ENCODE data around the gene VGLL4.
"Not testable (repeated sequence)": the region's sequence is repeated elsewhere in the genome, so short reads cannot be mapped to it uniquely, and the experiment has no call there.

Gene VGLL4

GRCh38 chr3:11530153-11530721 lies 113.5 kb downstream of the VGLL4 start:
- DNase-seq (ENCODE audit: low spot score) = peak; percentile 33

DNA sequence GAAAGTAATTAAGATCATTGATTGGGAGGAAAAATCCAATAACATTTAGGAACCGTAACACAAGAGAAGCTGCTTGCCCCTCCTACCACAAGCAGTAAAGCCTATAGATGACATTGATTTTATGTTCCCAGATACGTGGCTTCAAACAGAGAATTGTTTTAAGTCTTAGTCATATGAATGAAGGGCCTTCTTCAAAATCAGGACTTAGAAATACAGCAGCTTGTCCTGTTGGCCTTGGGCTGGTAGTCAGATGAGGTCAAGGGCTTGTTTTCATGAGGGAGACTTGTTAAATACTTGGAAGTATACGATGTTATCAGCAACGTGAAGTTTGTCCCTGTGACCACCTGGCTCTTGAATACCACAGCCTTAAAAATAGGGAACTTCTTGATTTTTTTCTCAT lies 114.4 kb downstream of the VGLL4 start:
- no peak for DNase-seq (ENCODE audit: low spot score)

DNA sequence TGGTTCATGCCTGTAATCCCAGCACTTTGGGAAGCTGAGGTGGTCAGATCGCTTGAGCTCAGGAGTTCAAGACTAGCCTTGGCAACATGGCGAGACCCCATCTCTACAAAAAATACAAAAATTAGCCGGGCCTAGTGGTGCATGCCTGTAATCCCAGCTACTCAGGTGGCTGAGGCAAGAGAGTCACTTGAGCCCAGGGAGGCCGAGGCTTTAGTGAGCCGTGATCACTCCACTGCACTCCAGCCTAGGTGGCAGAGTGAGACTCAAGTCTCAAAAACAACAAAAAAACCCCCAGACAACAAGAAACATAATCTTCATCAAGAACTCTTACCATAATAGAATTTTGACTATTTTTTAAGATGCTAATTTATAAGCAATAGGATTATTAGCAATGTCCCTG lies 117.6 kb downstream of the VGLL4 start:
- DNase-seq (ENCODE audit: low spot score) = not testable (repeated sequence)

DNA sequence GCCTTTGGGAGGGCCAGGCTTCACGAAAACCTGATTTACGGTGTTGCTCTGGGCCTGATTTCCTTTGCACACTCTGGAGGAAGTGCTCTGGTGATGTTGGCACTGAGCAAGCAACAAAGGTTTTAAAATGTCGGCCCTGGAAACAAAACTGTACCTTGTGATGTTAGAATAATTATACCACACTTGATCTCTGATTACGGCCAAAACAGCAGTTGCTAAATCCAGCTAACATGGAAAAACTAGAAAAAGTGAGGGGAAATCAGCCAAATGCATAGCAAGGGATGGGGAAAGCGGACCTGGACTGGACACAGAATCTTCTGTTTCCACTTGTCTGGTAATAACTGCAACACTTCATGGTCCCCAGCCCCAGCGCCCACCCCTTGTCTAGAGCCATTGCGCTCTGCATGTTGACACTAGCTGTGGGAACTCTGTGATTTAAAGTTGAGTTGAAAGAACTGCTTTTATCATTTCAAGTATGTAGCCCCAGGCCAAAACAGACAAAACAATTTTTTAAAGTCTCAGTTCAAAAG lies 120.1 kb downstream of the VGLL4 start:
- no peak for DNase-seq (ENCODE audit: low spot score)

- DNase-seq (ENCODE audit: low spot score) = no peak
Measured at GRCh38 chr3:11522953-11523571, 120.7 kb downstream of the VGLL4 start.

DNA sequence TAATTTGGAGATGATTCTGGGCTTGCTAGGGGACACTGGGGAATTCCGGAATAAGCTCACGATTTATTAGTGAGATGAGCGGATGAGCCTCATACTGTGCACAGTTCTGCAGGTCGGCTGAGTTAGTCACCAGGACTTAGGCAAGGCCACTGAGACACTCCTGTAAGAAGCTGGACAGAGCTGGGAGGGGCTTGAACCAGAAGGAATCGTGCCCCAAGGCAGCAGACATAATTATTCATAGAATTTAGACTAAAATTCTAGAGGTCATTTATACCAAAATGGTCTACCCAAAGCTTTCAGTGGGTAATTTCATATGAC lies 121.4 kb downstream of the VGLL4 start:
- DNase-seq (ENCODE audit: low spot score) = no peak

DNA sequence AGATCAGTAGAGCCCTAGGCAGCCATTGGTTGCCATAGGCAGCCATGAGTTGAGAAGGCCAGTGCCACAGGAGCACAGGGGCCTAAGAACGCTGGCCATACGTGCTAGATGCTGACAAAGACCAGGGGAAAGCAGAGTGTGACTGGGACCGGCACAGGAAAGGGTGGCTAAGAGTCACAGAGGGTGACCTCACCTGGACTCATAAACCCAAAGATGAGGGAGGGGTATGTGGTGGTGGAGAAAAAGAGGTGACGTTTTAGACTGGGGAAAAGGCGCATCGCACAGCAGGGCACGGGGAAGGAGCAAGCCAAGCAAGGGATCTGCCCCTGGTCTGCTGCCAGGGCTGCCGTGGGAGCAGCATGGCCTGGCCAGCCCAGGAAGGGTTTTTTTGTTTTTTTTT lies 122.5 kb downstream of the VGLL4 start:
- no peak for DNase-seq (ENCODE audit: low spot score)

- no peak for DNase-seq (ENCODE audit: low spot score)
Measured at GRCh38 chr3:11517601-11518000, 126.1 kb downstream of the VGLL4 start.

DNA sequence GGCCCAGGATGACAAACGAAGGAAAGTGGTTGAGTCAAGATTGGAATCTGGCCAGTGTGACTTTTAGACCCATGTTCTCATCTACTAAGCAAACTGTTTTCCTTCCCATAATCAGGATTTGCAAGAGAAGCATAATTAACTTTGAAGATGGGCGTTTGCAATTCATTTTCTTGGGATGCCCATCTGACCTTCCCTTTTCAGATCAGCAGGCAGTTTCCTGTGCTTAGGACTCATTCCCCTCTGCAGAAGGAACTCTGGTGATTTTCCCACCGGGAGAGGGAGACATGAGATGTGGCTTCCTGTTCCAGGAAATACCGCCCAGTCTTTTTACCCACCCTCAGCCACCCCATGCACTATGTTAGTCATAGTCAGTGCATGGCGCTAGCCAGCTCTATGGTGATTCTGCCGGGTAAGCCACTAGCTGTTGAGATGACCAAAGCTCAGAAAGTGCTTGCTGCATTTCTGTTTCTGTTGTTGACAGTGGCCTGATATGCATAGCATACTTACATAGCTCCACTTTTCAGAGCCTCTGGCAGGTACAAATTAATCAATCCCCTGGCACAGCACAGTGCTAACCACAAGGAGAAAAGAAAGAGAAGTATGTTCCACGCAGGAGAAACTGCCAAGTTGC lies 129.4 kb downstream of the VGLL4 start:
- DNase-seq (ENCODE audit: low spot score) = no peak

DNA sequence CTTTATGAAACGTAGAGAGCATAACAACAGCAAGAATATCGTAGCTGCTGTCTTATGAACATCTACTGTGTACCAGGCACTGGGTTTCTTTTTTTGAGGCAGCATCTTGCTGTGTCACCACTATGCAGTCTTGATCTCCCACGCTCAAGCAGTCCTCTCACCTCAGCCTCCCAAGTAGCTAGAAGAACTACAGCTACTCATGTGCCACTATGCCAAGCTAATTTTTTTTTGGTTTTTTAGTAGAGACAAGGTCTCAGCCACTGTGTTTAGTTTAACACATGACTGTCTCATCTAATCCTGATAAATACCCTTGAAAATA lies 129.9 kb downstream of the VGLL4 start:
- DNase-seq (ENCODE audit: low spot score) = no peak

DNA sequence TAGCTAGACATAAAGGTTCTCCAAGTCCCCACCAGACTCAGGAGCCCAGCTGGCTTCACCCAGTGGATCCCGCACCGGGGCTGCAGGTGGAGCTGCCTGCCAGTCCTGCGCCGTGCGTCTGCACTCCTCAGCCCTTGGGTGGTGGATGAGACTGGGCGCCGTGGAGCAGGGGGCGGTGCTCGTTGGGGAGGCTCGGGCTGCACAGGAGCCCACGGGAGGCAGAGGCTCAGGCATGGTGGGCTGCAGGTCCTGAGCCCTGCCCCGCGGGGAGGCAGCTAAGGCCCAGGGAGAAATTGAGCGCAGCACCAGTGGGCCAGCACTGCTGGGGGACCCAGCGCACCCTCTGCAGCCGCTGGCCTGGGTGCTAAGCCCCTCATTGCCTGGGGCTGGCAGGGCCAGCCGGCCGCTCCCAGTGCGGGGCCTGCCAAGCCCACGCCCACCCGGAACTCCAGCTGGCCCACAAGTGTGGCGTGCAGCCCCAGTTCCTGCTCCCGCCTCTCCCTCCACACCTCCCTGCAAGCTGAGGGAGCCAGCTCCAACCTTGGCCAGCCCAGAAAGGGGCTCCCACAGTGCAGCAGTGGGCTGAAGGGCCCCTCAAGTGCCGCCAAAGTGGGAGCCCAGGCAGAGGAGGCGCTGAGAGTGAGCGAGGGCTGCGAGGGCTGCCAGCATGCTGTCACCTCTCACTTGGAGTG lies 130.4 kb downstream of the VGLL4 start:
- DNase-seq (ENCODE audit: low spot score) = not testable (repeated sequence)

DNA sequence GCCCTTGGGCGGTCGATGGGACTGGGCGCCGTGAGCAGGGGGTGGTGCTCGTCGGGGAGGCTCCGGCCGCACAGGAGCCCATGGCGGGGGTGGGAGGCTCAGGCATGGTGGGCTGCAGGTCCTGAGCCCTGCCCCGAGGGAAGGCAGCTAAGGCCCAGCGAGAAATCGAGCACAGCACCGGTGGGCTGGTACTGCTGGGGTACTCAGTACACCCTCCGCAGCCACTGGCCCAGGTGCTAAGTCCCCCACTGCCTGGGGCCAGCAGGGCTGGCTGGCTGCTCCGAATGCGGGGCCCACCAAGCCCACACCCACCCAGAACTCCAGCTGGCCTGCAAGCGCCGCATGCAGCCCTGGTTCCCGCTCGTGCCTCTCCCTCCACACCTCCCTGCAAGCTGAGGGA lies 132.1 kb downstream of the VGLL4 start:
- not testable (repeated sequence) for DNase-seq (ENCODE audit: low spot score)

GRCh38 chr3:11510356-11510755 lies 133.4 kb downstream of the VGLL4 start:
- no peak for DNase-seq (ENCODE audit: low spot score)

GRCh38 chr3:11510001-11510340 lies 133.7 kb downstream of the VGLL4 start:
- no peak for DNase-seq (ENCODE audit: low spot score)

DNA sequence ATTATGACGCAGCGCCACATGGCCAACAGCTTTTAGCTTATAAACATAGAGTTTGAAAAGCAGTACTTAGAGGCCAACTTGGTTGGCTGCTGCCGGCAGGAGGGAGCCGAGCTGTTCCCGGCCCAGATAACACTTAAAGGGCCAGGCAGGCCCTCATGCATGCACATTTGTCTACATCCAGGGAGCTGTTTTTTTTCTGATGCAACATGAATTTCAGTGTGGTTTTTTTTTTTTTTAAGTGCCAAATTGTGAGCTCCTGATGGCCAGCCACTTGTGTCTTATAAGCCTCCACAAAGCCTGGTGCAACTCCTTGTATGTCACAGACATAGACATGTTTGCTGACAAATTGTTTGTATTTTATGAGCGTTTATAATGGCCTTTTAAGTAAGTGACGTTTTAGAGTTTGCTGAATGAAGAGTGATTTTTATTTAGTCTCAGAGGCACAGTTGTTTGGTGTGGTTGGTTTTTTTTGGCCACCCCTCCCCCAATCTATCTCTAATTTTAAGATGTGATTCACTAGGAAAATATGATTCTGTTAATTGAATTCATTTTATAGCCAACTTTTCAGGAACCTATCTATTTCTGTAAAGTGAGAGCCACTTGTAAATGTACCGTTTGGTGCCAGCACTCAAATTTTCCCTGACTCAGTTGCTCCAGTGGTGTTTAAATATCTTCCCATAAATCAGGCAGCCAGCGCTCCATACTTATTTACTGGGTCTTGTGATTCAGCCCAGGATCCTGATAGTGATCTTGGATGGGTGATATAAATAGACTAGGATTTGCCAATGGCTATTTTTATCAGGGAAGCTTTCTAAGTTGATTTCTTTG lies 134.3 kb downstream of the VGLL4 start:
- DNase-seq (ENCODE audit: low spot score) = peak; percentile 33

- no peak for DNase-seq (ENCODE audit: low spot score)
Measured at GRCh38 chr3:11508346-11509172, 135.2 kb downstream of the VGLL4 start.

DNA sequence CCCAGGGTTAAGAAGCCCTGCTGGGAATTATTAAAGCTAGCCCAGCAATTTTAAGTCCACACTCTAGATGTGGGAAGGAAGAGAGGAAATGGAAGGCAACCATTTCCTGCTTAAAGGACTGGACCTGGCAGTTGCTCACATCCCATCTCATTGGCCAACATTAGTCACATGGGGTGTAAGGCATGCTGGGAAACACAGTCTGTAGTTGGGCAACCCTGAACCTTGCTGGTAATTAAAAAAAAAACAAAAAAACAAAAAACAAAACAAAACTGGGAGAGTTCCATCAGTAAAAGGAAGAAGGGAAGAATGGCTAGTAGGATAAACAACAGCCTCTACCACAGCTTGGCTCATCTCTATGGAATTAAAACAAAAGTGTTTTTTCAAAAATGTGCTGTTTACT lies 136.0 kb downstream of the VGLL4 start:
- DNase-seq (ENCODE audit: low spot score) = no peak
